SH-SY5Y (cell line): ENCODE data around the gene APP.

Source experiments
- GATA2 ChIP-seq: IDR thresholded peaks from 2 replicates; pipeline ENCODE4 v1.6.1; 2011; ENCODE audit warnings: mild to moderate bottlenecking, low read depth, low read length
- GATA3 ChIP-seq: IDR thresholded peaks from 2 replicates; pipeline ENCODE4 v1.6.1; 2011; ENCODE audit warnings: low read depth, mild to moderate bottlenecking, low read length, moderate library complexity

DNA sequence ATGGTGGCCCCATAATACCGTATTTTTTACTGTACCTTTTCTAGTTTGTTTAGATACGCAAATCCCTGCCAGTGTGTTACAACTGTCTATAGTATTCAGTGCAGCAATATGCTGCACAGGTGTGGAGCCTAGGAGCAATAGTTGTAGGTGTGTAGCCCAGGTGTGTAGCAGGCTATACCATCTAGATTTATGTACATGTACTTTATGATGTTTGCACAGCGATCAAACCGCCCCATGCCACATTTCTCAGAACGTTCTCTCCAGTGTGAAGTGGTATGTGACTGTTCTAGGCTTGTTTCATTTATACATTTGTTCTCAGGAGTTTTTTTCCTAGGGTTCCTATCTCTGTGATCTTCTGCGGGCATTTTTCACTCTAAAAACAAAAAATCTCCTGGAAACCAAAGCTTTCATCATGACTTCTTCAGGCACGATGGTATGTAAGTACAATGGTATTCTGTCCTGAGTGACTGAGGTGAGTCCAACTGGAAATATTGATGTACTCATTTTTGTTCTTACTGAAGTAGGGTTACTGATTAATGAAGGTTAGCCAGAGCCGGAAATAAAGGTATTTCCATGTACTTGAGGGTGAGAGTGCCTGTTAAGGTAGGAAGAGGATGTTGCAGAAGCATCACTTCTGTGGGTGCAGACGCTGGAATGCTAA lies 282.8 kb downstream of the APP start:
- no peak for TF ChIP-seq GATA2
- no peak for TF ChIP-seq GATA3
